IMR-90 (cell line): ENCODE measurements around the gene RNF144B. TPM values are rescaled to one million over a fixed set of nuclear protein-coding genes. Genes with fewer than 3 reads are reported as not detected.

Experiments used
- ATAC-seq: fragments of 200-7000 bp; cut with Tn5 transposase; 2 replicates; pipeline ENCODE4 v1.9.1; 2020; ENCODE audit warnings: low read depth, mild to moderate bottlenecking, moderate library complexity
- BruUV-seq: library from RNA; stranded (reverse); fragments of 400-500 nt; replicated peaks from 2 replicates; lab custom pipeline; 2021; lab: Mats Ljungman, UMichigan
- CTCF ChIA-PET: fragments of 300-600 bp; formaldehyde crosslinking; extraction: SDS; loops from one replicate; lab custom pipeline; 2021; ENCODE audit warnings: antibody characterized with exemption; lab: Yijun Ruan, JAX
- POLR2A ChIA-PET: fragments of 300-600 bp; sonication (Branson Sonifier 250); formaldehyde crosslinking; loops from one replicate; lab custom pipeline; 2022; ENCODE audit warnings: antibody characterized with exemption; ENCODE audit not compliant: unreplicated experiment; lab: Charles Lee
- DNase-seq: peaks from one replicate; pipeline ENCODE4 v3.0.0; 2013
- H2AFZ ChIP-seq: replicated peaks from 2 replicates; pipeline ENCODE3; 2013; ENCODE audit warnings: low read length, mild to moderate bottlenecking; ENCODE audit not compliant: poor library complexity
- H2AK5ac ChIP-seq: 2 replicates; pipeline ENCODE4 v1.6.1; 2013; ENCODE audit warnings: low read depth, low read length, inconsistent platforms
- H2AK9ac ChIP-seq: replicated peaks from 2 replicates; pipeline ENCODE3; 2013; ENCODE audit warnings: mild to moderate bottlenecking, low read depth, low read length, moderate library complexity; ENCODE audit not compliant: poor library complexity
- H2BK120ac ChIP-seq: 2 replicates; pipeline ENCODE4 v1.6.1; 2013; ENCODE audit warnings: low read depth, low read length, inconsistent platforms
- H2BK15ac ChIP-seq: 3 replicates; pipeline ENCODE4 v1.6.1; 2013; ENCODE audit warnings: low read depth, low read length, inconsistent platforms
- H2BK20ac ChIP-seq: 2 replicates; pipeline ENCODE4 v1.6.1; 2013; ENCODE audit warnings: low read depth, mild to moderate bottlenecking, inconsistent platforms, low read length, moderate library complexity
- H2BK5ac ChIP-seq: 2 replicates; pipeline ENCODE4 v1.6.1; 2013; ENCODE audit warnings: mild to moderate bottlenecking, low read depth, low read length, inconsistent platforms; ENCODE audit not compliant: poor library complexity, severe bottlenecking
- H3K14ac ChIP-seq: replicated peaks from 2 replicates; pipeline ENCODE4 v1.6.1; 2013; ENCODE audit warnings: low read depth, low read length, inconsistent platforms
- H3K18ac ChIP-seq: 2 replicates; pipeline ENCODE4 v1.6.1; 2013; ENCODE audit warnings: low read depth, low read length, control low read depth
- H3K23ac ChIP-seq: 2 replicates; pipeline ENCODE4 v1.6.1; 2013; ENCODE audit warnings: low read depth, low read length, inconsistent platforms
- H3K27ac ChIP-seq: 2 replicates; pipeline ENCODE4 v1.5.1; 2013; ENCODE audit warnings: mild to moderate bottlenecking, control low read depth, low read length; ENCODE audit not compliant: insufficient read depth
- H3K27me3 ChIP-seq: 2 replicates; pipeline ENCODE4 v1.6.1; 2013; ENCODE audit warnings: low read length; ENCODE audit not compliant: control insufficient read depth, insufficient read depth
- H3K36me3 ChIP-seq: 2 replicates; pipeline ENCODE4 v1.6.1; 2013; ENCODE audit warnings: low read length, mixed read lengths; ENCODE audit not compliant: control insufficient read depth, insufficient read depth
- H3K4ac ChIP-seq: 2 replicates; pipeline ENCODE4 v1.6.1; 2013; ENCODE audit warnings: low read depth, low read length, inconsistent platforms
- H3K4me1 ChIP-seq: 2 replicates; pipeline ENCODE4 v1.6.1; 2013; ENCODE audit warnings: low read length, mixed read lengths; ENCODE audit not compliant: control insufficient read depth, insufficient read depth
- H3K4me2 ChIP-seq: 2 replicates; pipeline ENCODE4 v1.6.1; 2013; ENCODE audit warnings: low read depth, mild to moderate bottlenecking, control low read depth, low read length, moderate library complexity
- H3K4me3 ChIP-seq: 2 replicates; pipeline ENCODE4 v1.5.1; 2013; ENCODE audit warnings: low read depth, mild to moderate bottlenecking, control low read depth, low read length, moderate library complexity; ENCODE audit not compliant: insufficient read depth
- H3K56ac ChIP-seq: 2 replicates; pipeline ENCODE4 v1.6.1; 2013; ENCODE audit warnings: low read length, inconsistent platforms; ENCODE audit not compliant: insufficient read depth; ENCODE audit errors: extremely low read depth
- H3K79me1 ChIP-seq, 2 experiments: 2 replicates each; pipeline ENCODE4 v1.6.1; 2013; ENCODE audit warnings: low read length in 2 of 2, inconsistent platforms in 1 of 2, low read depth in 1 of 2
- H3K9ac ChIP-seq: 2 replicates; pipeline ENCODE4 v1.6.1; 2013; ENCODE audit warnings: low read depth, low read length, control low read depth
- H3K9me1 ChIP-seq: 2 replicates; pipeline ENCODE4 v1.6.1; 2013; ENCODE audit warnings: low read length, inconsistent platforms; ENCODE audit not compliant: insufficient read depth
- H3K9me3 ChIP-seq: 2 replicates; pipeline ENCODE4 v1.6.1; 2013; ENCODE audit warnings: low read length; ENCODE audit not compliant: control insufficient read depth, insufficient read depth
- H4K20me1 ChIP-seq: 2 replicates; pipeline ENCODE4 v1.6.1; 2013; ENCODE audit warnings: low read length, inconsistent platforms; ENCODE audit not compliant: insufficient read depth
- H4K5ac ChIP-seq: 2 replicates; pipeline ENCODE4 v1.6.1; 2013; ENCODE audit warnings: mild to moderate bottlenecking, low read depth, low read length, control low read depth
- H4K8ac ChIP-seq, 2 experiments: 2 replicates each; pipeline ENCODE4 v1.6.1; 2013; ENCODE audit warnings: low read depth in 2 of 2, low read length in 2 of 2, control low read depth in 1 of 2, inconsistent platforms in 1 of 2
- H4K91ac ChIP-seq: 2 replicates; pipeline ENCODE4 v1.6.1; 2013; ENCODE audit warnings: low read depth, low read length, inconsistent platforms; ENCODE audit not compliant: insufficient read depth
- CEBPB ChIP-seq: IDR thresholded peaks from 2 replicates; pipeline ENCODE4 v1.6.1; 2012; ENCODE audit warnings: low read depth, low read length, improper control_type of control experiment
- FOS ChIP-seq: fragments of 150-350 bp; IDR thresholded peaks from 2 replicates; pipeline ENCODE4 v1.6.1; 2016; ENCODE audit warnings: low read depth, low read length
- MAFK ChIP-seq: IDR thresholded peaks from 2 replicates; pipeline ENCODE4 v1.6.1; 2012; ENCODE audit warnings: low read depth, low read length, improper control_type of control experiment
- MXI1 ChIP-seq: IDR thresholded peaks from 2 replicates; pipeline ENCODE4 v1.6.1; 2012; ENCODE audit warnings: low read depth, mild to moderate bottlenecking, low read length, moderate library complexity, borderline replicate concordance
- NFE2L2 ChIP-seq: fragments of 150-350 bp; IDR thresholded peaks from 2 replicates; pipeline ENCODE4 v1.6.1; 2016; ENCODE audit warnings: low read depth, mild to moderate bottlenecking, low read length
- POLR2A ChIP-seq: IDR thresholded peaks from 2 replicates; pipeline ENCODE4 v1.6.1; 2012; ENCODE audit warnings: mild to moderate bottlenecking, low read depth, low read length
- RAD21 ChIP-seq: IDR thresholded peaks from 2 replicates; pipeline ENCODE4 v1.6.1; 2012; ENCODE audit warnings: low read length, improper control_type of control experiment
- RCOR1 ChIP-seq: IDR thresholded peaks from 2 replicates; pipeline ENCODE4 v1.6.1; 2012; ENCODE audit warnings: mild to moderate bottlenecking, low read length, improper control_type of control experiment; ENCODE audit not compliant: insufficient replicate concordance
- RFX5 ChIP-seq: IDR thresholded peaks from 2 replicates; pipeline ENCODE4 v1.8.0; 2012; ENCODE audit warnings: low read depth, mild to moderate bottlenecking, low read length, moderate library complexity
- SMC3 ChIP-seq: fragments of 150-350 bp; IDR thresholded peaks from 2 replicates; pipeline ENCODE4 v1.6.1; 2016; ENCODE audit warnings: low read depth, mild to moderate bottlenecking, antibody characterized with exemption, low read length, moderate library complexity
- WGBS, 2 experiments: methylation state at CpG; one replicate each; pipeline versions ENCODE4 v1.1.5 to v1.1.7; 2013; ENCODE audit warnings: missing lambda C conversion rate in 2 of 2; ENCODE audit not compliant: insufficient read length in 1 of 2; ENCODE audit errors: extremely low coverage in 2 of 2; 5-methylcytosine and 5-hydroxymethylcytosine counted together
- dilution Hi-C: fragments of 300-500 bp; cut with HindIII; formaldehyde crosslinking; loops from one replicate; pipeline ENCODE4 v1.14.3; 2018; ENCODE audit warnings: low sequenced_read_pairs; ENCODE audit not compliant: unreplicated experiment
- in situ Hi-C: fragments of 300-500 bp; cut with MboI; formaldehyde crosslinking; loops from 3 replicates; pipeline ENCODE4 v1.14.3; 2019; ENCODE audit warnings: low sequenced_read_pairs, inconsistent platforms, mixed read lengths
- intact Hi-C: fragments of 100-400 bp; cut with micrococcal nuclease; formaldehyde crosslinking; loops from 2 replicates; pipeline ENCODE4 v1.10.0; 2022
- polyA plus RNA-seq, 3 experiments: library from polyadenylated mRNA; depleted of rRNA; stranded (reverse); fragments of >200 nt; gene quantifications; 2 replicates each; pipeline ENCODE4 v1.2.3, GENCODE V29; 2012; ENCODE audit warnings: low replicate concordance in 1 of 3
- total RNA-seq: library from RNA; depleted of rRNA; stranded (reverse); fragments of >200 nt; gene quantifications from 2 replicates; pipeline ENCODE4 v1.2.3, GENCODE V29; 2012
- TF ChIP-seq, protein P1 (sequence below): fragments of 150-350 bp; IDR thresholded peaks from 2 replicates; pipeline ENCODE4 v1.6.1; 2016; ENCODE audit warnings: low read depth, mild to moderate bottlenecking, low read length, moderate library complexity, borderline replicate concordance
- TF ChIP-seq, protein P2 (sequence below): conservative IDR thresholded peaks from 2 replicates; pipeline ENCODE4 v1.5.1; 2012; ENCODE audit warnings: mild to moderate bottlenecking, low read depth, low read length, improper control_type of control experiment

RNF144B gene
- total and polyA plus RNA-seq, 2 of the 4 experiments (the other 2 are of a cell fraction): 0.44 to 2.7 TPM

DNA sequence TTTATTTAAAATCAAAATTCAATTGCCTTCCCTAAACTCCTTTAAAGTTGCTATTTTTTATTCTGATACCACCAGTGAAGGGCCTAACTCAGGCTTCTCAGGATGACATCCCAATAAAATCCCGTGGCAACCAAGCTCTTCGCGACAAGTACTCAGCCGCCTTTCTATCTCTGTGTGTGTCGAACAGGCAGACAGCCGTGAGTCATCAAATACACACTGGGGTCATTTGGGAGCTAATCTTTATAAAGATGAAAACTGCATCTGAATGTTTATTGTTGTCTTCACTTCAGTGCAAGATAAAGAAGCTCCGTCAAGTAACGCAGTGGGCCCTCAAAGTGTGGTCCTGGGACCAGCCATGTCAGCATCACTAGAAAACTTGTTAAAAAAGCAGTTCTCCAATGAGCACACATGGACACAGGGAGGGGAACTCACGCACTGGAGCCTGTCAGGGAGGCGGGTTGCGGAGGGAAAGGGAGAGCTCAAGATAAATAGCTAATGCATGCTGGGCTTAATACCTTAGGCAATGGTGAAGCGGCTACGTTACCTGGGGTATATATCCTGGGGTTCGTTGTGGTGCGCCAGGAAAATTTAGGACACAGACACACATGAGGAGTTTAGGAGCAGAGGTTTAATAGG is 119.3 kb downstream of the RNF144B start:
- H3K9me1 ChIP-seq: peaks cover 6% of the 10 kb centered on the region
- H3K36me3 ChIP-seq: no peaks in the 10 kb centered on the region
- ChIA-PET CTCF (interaction anchor here (0.6 kb wide), 1 partner anchor 1467 kb away, joined by 3 read pairs; no protein-coding TSS in a partner anchor), POLR2A (no interaction called here)
- H3K4me1 ChIP-seq: peaks cover 13% of the 10 kb centered on the region
- no peaks in the 10 kb centered on the region for H3K79me1 ChIP-seq
- H3K4ac ChIP-seq: no peak overlapping the region
- no peaks in the 10 kb centered on the region for H3K9me3 ChIP-seq
- intact Hi-C loops (loop anchor here (10.0 kb wide), 1 partner anchor 522 kb away; the partner anchor contains the start of gene KIF13A), dilution Hi-C loops (no loop called here), in situ Hi-C loops (no loop called here)
- no peak overlapping the region for H2BK120ac ChIP-seq
- WGBS, 2 experiments: 48% methylated on average over 8 of the region's 15 CpGs; no CpG with 5 or more reads in 1 of the 2 experiments
- no peak overlapping the region for H2BK5ac ChIP-seq
- TF ChIP-seq NFE2L2: no peak
- TF ChIP-seq RCOR1: no peak
- TF ChIP-seq, protein P1, sequence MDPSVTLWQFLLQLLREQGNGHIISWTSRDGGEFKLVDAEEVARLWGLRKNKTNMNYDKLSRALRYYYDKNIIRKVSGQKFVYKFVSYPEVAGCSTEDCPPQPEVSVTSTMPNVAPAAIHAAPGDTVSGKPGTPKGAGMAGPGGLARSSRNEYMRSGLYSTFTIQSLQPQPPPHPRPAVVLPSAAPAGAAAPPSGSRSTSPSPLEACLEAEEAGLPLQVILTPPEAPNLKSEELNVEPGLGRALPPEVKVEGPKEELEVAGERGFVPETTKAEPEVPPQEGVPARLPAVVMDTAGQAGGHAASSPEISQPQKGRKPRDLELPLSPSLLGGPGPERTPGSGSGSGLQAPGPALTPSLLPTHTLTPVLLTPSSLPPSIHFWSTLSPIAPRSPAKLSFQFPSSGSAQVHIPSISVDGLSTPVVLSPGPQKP: no peak
- no peak for TF ChIP-seq CEBPB
- TF ChIP-seq, protein P2, sequence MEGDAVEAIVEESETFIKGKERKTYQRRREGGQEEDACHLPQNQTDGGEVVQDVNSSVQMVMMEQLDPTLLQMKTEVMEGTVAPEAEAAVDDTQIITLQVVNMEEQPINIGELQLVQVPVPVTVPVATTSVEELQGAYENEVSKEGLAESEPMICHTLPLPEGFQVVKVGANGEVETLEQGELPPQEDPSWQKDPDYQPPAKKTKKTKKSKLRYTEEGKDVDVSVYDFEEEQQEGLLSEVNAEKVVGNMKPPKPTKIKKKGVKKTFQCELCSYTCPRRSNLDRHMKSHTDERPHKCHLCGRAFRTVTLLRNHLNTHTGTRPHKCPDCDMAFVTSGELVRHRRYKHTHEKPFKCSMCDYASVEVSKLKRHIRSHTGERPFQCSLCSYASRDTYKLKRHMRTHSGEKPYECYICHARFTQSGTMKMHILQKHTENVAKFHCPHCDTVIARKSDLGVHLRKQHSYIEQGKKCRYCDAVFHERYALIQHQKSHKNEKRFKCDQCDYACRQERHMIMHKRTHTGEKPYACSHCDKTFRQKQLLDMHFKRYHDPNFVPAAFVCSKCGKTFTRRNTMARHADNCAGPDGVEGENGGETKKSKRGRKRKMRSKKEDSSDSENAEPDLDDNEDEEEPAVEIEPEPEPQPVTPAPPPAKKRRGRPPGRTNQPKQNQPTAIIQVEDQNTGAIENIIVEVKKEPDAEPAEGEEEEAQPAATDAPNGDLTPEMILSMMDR: no peak
- TF ChIP-seq POLR2A: no peak
- TF ChIP-seq SMC3: no peak
- no peak for TF ChIP-seq MXI1
- no peak for TF ChIP-seq RAD21
- TF ChIP-seq FOS: no peak
- TF ChIP-seq MAFK: no peak
- no peak for TF ChIP-seq RFX5
- no peak overlapping the region for H3K14ac ChIP-seq
- H2AFZ ChIP-seq: peak overlapping the region; percentile 40
- H2BK20ac ChIP-seq: no peak overlapping the region
- no peak overlapping the region for H3K23ac ChIP-seq
- no peak overlapping the region for H4K5ac ChIP-seq
- ATAC-seq: no peak
- BruUV-seq: no TSS peak
- H4K20me1 ChIP-seq: no peaks in the 10 kb centered on the region
- no peak overlapping the region for H3K27ac ChIP-seq
- peak; percentile 43 for DNase-seq
- H2AK5ac ChIP-seq: no peak overlapping the region
- peak overlapping the region; percentile 15 for H2AK9ac ChIP-seq
- no peak overlapping the region for H3K4me2 ChIP-seq
- H3K27me3 ChIP-seq: no peaks in the 10 kb centered on the region
- no peak overlapping the region for H3K4me3 ChIP-seq
- H3K18ac ChIP-seq: no peak overlapping the region
- no peak overlapping the region for H4K91ac ChIP-seq
- H3K9ac ChIP-seq: no peak overlapping the region
- no peak overlapping the region for H3K56ac ChIP-seq
- no peak overlapping the region for H2BK15ac ChIP-seq
- H4K8ac ChIP-seq: no peak overlapping the region
